CD4-positive, alpha-beta T cell (primary cell): ENCODE data around the gene C18orf32. TPM values are rescaled to one million over a fixed set of nuclear protein-coding genes. Genes with fewer than 3 reads are reported as not detected.
"Not testable (repeated sequence)": the region's sequence is repeated elsewhere in the genome, so short reads cannot be mapped to it uniquely, and the experiment has no call there.

Source experiments
- ATAC-seq: fragments of 200-7000 bp; cut with Tn5 transposase; one replicate; pipeline ENCODE4 v1.10.0; 2022; ENCODE audit warnings: mild to moderate bottlenecking; ENCODE audit not compliant: poor library complexity
- CTCF ChIA-PET: fragments of 350-600 bp; sonication (Branson Sonifier 250); formaldehyde crosslinking; loops from one replicate; lab custom pipeline; 2021; ENCODE audit warnings: antibody characterized with exemption, inconsistent platforms; lab: Charles Lee
- POLR2A ChIA-PET: fragments of 350-600 bp; sonication (Branson Sonifier 250); formaldehyde crosslinking; loops from one replicate; lab custom pipeline; 2021; ENCODE audit warnings: antibody characterized with exemption, inconsistent platforms; lab: Charles Lee
- DNase-seq, 14 experiments: peaks; one replicate each; pipeline ENCODE4 v3.0.0-alpha.2; 2013 to 2020; ENCODE audit warnings: mixed read lengths in 2 of 14
- H3K27ac ChIP-seq, 2 donors: one replicate each; pipeline versions ENCODE4 v1.5.1 to v1.7.0; 2013; ENCODE audit warnings: low read length in 2 of 2, low read depth in 1 of 2, mild to moderate bottlenecking in 1 of 2
- H3K27me3 ChIP-seq, 2 experiments: 1 replicate in 1 of 2; 2 replicates in 1 of 2; pipeline versions ENCODE4 v1.6.1 to v1.7.0; 2013; ENCODE audit warnings: low read length in 2 of 2, control low read depth in 1 of 2, mild to moderate bottlenecking in 1 of 2, moderate library complexity in 1 of 2; ENCODE audit not compliant: insufficient read depth in 2 of 2, control insufficient read depth in 1 of 2
- H3K36me3 ChIP-seq: one replicate; pipeline ENCODE4 v1.6.1; 2013; ENCODE audit warnings: low read length, control low read depth; ENCODE audit not compliant: insufficient read depth
- H3K4me1 ChIP-seq: one replicate; pipeline ENCODE4 v1.6.1; 2013; ENCODE audit warnings: low read length, control low read depth; ENCODE audit not compliant: insufficient read depth
- H3K4me3 ChIP-seq: one replicate; pipeline ENCODE4 v1.5.1; 2013; ENCODE audit warnings: mild to moderate bottlenecking, low read length, moderate library complexity
- H3K9me3 ChIP-seq, 2 experiments: 1 replicate in 1 of 2; 2 replicates in 1 of 2; pipeline versions ENCODE4 v1.6.1 to v1.7.0; 2013; ENCODE audit warnings: low read length in 2 of 2, mild to moderate bottlenecking in 2 of 2, control low read depth in 1 of 2, moderate library complexity in 1 of 2; ENCODE audit not compliant: control insufficient read depth in 1 of 2, insufficient read depth in 1 of 2
- H3K27ac Mint-ChIP-seq: one replicate; pipeline ENCODE4 v1.8.0; 2020; ENCODE audit warnings: mixed read lengths
- H3K27me3 Mint-ChIP-seq: one replicate; pipeline ENCODE4 v1.8.0; 2021; ENCODE audit warnings: mixed read lengths
- H3K36me3 Mint-ChIP-seq: one replicate; pipeline ENCODE4 v1.8.0; 2021; ENCODE audit warnings: low read depth, mixed read lengths
- H3K4me1 Mint-ChIP-seq: one replicate; pipeline ENCODE4 v1.8.0; 2021; ENCODE audit warnings: low read depth, mixed read lengths
- H3K4me3 Mint-ChIP-seq: one replicate; pipeline ENCODE4 v1.8.0; 2020; ENCODE audit warnings: mild to moderate bottlenecking, mixed read lengths
- H3K9me3 Mint-ChIP-seq: one replicate; pipeline ENCODE4 v1.8.0; 2020; ENCODE audit warnings: mixed read lengths
- intact Hi-C, 2 experiments: fragments of 100-400 bp; cut with DNase I in 1 of 2; cut with micrococcal nuclease in 1 of 2; formaldehyde crosslinking; loops; one replicate each; pipeline versions ENCODE4 v1.15.1 to v1.9.0; 2023 to 2025; cut with DNase I, micrococcal nuclease
- total RNA-seq, 174 experiments: library from RNA in 2 of 174; stranded (reverse) in 2 of 174; gene quantifications; one replicate each; pipeline ENCODE4 v1.2.3 and lab custom pipeline; 2021 to 2026
- TF ChIP-seq, protein P1 (sequence below): fragments of 200-600 bp; IDR thresholded peaks from one replicate; pipeline ENCODE4 v1.8.0; 2022; ENCODE audit warnings: antibody characterized with exemption, mild to moderate bottlenecking

The C18orf32 gene
- total RNA-seq, 2 experiments from 2014 or later, result 38.2 to 40.1 TPM

DNA sequence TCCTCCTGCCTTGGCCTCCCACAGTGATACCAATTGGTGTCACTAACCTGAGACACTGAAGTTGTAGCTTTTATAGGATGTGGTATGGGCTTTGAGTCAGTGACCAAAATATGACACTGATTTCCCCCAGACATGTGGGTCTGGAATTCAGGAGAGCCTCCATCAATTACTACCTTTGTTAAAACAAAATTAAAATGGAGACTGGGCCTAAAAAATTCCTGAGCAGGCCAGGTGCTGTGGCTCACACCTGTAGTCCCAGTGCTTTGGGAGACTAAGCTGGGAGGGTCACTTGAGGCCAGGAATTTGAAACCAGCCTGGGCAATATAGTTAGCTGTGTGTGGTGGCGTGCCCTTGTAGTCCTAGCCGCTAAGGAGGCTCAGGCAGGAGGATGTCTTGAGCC, 37.9 kb upstream of the C18orf32 start:
- CTCF ChIA-PET, result interaction anchor here (1.2 kb wide), 1 partner anchor 8 kb away, joined by 3 read pairs; no protein-coding TSS in a partner anchor
- no peak overlapping the region for H3K4me3 Mint-ChIP-seq

DNA sequence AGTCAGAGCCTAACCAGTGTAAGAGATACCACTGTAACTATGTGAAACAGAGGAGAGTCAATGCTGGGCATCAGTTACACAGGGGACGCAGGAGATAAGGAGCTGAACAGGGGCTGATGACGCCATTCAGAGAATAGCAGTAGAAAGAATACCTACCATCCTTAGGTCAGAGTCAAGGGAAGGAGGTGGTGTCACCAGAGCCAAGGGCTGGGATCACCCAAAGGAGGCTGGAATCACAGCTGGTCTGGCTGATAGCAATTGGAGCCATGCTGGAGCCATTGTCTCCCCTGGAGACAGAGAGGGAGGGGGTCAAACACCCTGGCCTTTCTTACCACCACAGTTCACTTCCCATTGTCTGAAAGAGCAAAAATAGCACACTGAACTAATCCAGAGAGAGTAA, 37.3 kb upstream of the C18orf32 start:
- intact Hi-C loops, result no loop called here
- H3K4me3 Mint-ChIP-seq, result no peak overlapping the region
- no peaks in the 10 kb centered on the region for H3K36me3 Mint-ChIP-seq
- Histone ChIP-seq H3K9me3 (no peaks in the 10 kb centered on the region), H3K4me3 (no peak overlapping the region), H3K4me1 (no peaks in the 10 kb centered on the region), H3K36me3 (no peaks in the 10 kb centered on the region), H3K27ac (no peak overlapping the region), H3K27me3 (no peaks in the 10 kb centered on the region)
- no peak for ATAC-seq
- ChIA-PET CTCF (no interaction called here), POLR2A (no interaction called here)
- peaks cover 8% of the 10 kb centered on the region for H3K27me3 Mint-ChIP-seq
- no peaks in the 10 kb centered on the region for H3K4me1 Mint-ChIP-seq
- H3K27ac Mint-ChIP-seq, result no peak overlapping the region
- no peak for DNase-seq
- TF ChIP-seq, protein P1, sequence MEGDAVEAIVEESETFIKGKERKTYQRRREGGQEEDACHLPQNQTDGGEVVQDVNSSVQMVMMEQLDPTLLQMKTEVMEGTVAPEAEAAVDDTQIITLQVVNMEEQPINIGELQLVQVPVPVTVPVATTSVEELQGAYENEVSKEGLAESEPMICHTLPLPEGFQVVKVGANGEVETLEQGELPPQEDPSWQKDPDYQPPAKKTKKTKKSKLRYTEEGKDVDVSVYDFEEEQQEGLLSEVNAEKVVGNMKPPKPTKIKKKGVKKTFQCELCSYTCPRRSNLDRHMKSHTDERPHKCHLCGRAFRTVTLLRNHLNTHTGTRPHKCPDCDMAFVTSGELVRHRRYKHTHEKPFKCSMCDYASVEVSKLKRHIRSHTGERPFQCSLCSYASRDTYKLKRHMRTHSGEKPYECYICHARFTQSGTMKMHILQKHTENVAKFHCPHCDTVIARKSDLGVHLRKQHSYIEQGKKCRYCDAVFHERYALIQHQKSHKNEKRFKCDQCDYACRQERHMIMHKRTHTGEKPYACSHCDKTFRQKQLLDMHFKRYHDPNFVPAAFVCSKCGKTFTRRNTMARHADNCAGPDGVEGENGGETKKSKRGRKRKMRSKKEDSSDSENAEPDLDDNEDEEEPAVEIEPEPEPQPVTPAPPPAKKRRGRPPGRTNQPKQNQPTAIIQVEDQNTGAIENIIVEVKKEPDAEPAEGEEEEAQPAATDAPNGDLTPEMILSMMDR, result no peak
- H3K9me3 Mint-ChIP-seq, result no peaks in the 10 kb centered on the region

More for the DNA sequence above, 37.9 kb upstream of the C18orf32 start:
- Mint-ChIP-seq H3K27ac (no peak overlapping the region), H3K9me3 (no peaks in the 10 kb centered on the region), H3K4me1 (no peaks in the 10 kb centered on the region), H3K36me3 (no peaks in the 10 kb centered on the region), H3K27me3 (peaks cover 12% of the 10 kb centered on the region)
- Histone ChIP-seq H3K9me3 (no peaks in the 10 kb centered on the region), H3K4me1 (no peaks in the 10 kb centered on the region), H3K27ac (no peak overlapping the region), H3K36me3 (no peaks in the 10 kb centered on the region), H3K27me3 (no peaks in the 10 kb centered on the region), H3K4me3 (no peak overlapping the region)
- TF ChIP-seq, protein P1, result no peak
- POLR2A ChIA-PET, result no interaction called here
- ATAC-seq, result no peak
- intact Hi-C loops, result no loop called here
- no peak for DNase-seq

DNA sequence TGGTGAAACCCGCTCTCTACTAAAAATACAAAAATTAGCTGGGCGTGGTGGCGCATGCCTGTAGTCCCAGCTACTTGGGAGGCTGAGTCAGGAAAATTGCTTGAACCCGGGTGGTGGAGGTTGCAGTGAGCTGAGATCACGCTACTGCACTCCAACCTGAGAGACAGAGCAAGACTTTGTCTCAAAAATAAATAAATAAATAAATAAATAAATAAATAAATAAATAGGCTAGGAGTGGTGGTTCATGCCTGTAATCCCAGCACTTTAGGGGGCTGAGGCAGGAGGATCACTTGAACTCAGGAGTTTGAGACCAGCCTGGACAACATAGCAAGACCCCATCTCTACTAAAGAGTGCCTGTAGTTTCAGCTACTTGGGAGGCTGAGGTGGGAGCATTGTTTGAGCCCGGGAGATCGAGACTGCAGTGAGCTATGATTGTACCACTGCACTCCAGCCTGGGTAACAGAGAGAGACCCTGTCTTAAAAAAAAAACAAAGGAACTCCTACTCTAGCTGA, 36.6 kb upstream of the C18orf32 start:
- H3K36me3 Mint-ChIP-seq, ATAC-seq, CTCF ChIA-PET: not testable (repeated sequence)

DNA sequence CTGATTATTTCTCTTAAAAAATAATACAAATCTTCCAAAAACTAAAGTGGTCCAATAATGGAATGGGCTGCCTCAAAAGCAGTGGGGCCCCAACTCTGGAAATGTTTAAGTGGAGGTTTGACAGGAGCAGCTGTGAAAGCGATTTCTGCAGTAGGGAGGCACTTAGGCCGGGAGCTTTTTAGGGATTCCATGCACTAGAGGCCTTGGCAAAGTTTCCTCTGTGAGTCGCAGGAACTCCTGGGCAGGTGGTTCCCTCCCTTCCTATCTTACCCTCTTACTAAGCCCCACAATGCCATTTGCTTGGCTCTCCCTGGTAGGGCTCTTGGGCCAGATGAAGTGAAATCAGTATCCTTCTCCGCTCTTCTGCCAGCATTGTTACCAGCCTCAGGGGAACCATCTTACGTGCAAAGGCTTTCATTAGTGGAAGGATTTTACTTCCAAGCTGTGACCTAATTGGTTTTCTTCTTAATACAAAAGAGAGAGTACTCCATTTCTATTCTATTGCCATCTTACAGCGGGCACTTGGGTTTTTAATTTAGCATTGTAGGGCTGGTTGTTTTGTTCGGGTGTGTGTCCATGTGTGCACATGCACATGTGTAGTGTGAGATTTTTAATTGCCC, 34.3 kb upstream of the C18orf32 start:
- ATAC-seq, result no peak
- no peak overlapping the region for H3K4me3 Mint-ChIP-seq
- Histone ChIP-seq H3K27ac (no peak overlapping the region), H3K9me3 (no peaks in the 10 kb centered on the region), H3K4me1 (no peaks in the 10 kb centered on the region), H3K4me3 (no peak overlapping the region), H3K27me3 (no peaks in the 10 kb centered on the region), H3K36me3 (no peaks in the 10 kb centered on the region)
- H3K4me1 Mint-ChIP-seq, result no peaks in the 10 kb centered on the region
- intact Hi-C loops, result no loop called here
- no peak for DNase-seq
- TF ChIP-seq, protein P1, result no peak
- no peaks in the 10 kb centered on the region for H3K27me3 Mint-ChIP-seq
- ChIA-PET POLR2A (no interaction called here), CTCF (no interaction called here)
- H3K36me3 Mint-ChIP-seq, result no peaks in the 10 kb centered on the region
- H3K9me3 Mint-ChIP-seq, result no peaks in the 10 kb centered on the region
- no peak overlapping the region for H3K27ac Mint-ChIP-seq

More for the DNA sequence above, 36.6 kb upstream of the C18orf32 start:
- H3K4me3 Mint-ChIP-seq, H3K9me3 ChIP-seq, H3K27ac Mint-ChIP-seq, H3K27me3 ChIP-seq, DNase-seq, H3K27ac ChIP-seq, H3K9me3 Mint-ChIP-seq, intact Hi-C loops, POLR2A ChIA-PET, H3K4me1 ChIP-seq, H3K4me1 Mint-ChIP-seq, H3K4me3 ChIP-seq, H3K36me3 ChIP-seq, H3K27me3 Mint-ChIP-seq: not testable (repeated sequence)
